GM12873 (cell line): ENCODE data around the gene CMAS.

Source experiments
- CTCF ChIP-seq: IDR thresholded peaks from 2 replicates; pipeline ENCODE4 v1.5.1; 2012; ENCODE audit warnings: low read depth, mild to moderate bottlenecking, moderate library complexity, low read length, control low read depth; ENCODE audit not compliant: insufficient read depth; ENCODE audit errors: missing control alignments

Gene CMAS

GRCh38 chr12:22016982-22017381, 29.0 kb upstream of the CMAS start:
- no peak for TF ChIP-seq CTCF

- peak; percentile 21 for TF ChIP-seq CTCF
These were observed 27.2 kb upstream of the CMAS start for GRCh38 chr12:22018860-22019259.

- no peak for TF ChIP-seq CTCF
These were observed 16.5 kb upstream of the CMAS start for GRCh38 chr12:22029491-22029890.

- no peak for TF ChIP-seq CTCF
These were observed 16.0 kb upstream of the CMAS start for GRCh38 chr12:22029991-22030390.

- no peak for TF ChIP-seq CTCF
These were observed 13.3 kb upstream of the CMAS start for GRCh38 chr12:22032732-22033131.

GRCh38 chr12:22034709-22035506, 11.1 kb upstream of the CMAS start:
- no peak for TF ChIP-seq CTCF

- no peak for TF ChIP-seq CTCF
These were observed 8.1 kb upstream of the CMAS start for GRCh38 chr12:22037947-22038346.
